ENCODE results near the gene ENOX1.

Gene ENOX1

DNA sequence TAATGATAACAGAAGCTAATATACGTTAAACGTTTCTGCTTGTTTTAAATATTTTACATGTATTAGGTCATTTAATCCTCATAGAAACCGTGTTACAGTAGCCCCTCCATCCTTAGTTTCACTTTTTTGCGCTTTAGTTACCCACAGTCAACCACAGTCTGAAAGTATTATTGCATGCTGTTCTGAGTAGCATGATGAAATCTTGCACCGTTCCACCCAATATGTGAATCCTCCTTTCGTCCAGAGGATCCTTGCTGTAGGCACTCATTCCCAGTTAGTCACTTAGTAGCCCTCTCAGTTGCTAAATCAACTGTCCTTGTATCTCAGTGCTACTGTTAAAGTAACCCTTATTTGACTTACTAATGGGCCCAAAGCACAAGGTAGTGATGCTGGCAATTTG is 257.8 kb downstream of the ENOX1 start:
- no peak for DNase-seq

DNA sequence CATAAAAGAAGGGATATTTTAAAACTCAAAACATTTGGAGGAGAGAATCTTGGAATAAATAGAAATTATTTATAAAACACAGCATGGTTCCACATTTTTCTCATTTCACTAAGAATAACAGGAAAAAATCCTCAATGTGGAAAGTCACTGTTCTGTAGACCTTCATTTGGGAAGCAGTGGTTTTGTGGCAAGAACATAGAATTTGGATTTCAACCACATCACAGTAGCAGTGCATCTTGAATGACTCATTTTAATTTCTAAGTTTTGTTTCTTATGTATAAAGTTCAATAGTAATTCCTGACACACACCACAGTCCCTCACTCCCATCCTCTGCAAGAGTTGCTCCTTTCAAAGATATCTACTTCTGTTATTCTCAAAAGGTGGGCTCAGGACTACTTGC is 264.0 kb downstream of the ENOX1 start:
- no peak for DNase-seq

- no peak for DNase-seq
Observed at GRCh38 chr13:43520351-43520750, 266.4 kb downstream of the ENOX1 start.

DNA sequence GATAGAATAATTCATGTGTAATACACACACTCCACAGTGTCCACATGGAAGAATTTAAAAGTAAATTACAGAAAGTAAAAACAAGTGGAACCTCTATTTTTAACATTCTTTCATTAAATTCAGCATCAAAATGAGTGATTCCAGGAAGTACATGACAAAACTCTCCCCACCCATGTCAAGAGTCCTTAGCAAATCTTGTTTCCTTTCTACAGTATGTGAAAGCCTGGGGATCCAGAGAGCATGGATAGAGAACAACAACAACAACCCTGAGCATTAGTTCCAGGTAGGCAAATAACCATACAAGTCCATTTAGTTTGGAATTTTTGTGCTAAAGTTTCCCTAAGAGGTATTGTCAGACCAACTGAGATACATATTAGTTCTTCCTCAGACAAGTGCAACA is 267.9 kb downstream of the ENOX1 start:
- no peak for DNase-seq

DNA sequence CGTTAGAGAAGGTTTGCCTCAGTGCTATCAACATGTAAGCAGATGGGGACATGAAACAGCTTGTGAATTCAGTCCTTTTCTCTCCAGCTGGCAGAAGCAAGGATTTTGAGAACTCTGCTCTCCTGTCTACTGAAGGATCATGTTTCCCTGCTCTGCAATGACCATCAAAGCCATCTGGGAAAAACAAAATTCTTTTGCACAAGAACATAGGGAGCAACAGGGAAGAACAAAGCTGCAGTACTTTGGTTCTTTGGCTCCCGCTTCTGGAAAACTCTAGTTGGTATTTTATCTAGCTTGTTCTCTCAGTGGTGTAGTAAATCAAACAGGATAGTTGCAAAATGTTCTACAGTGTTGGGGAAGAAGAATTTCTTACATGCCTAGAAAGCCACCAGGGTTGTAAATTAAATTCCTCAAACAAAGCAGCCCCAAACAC is 270.4 kb downstream of the ENOX1 start:
- DNase-seq: no peak

- DNase-seq: no peak
Observed at GRCh38 chr13:43515531-43515930, 271.2 kb downstream of the ENOX1 start.

DNA sequence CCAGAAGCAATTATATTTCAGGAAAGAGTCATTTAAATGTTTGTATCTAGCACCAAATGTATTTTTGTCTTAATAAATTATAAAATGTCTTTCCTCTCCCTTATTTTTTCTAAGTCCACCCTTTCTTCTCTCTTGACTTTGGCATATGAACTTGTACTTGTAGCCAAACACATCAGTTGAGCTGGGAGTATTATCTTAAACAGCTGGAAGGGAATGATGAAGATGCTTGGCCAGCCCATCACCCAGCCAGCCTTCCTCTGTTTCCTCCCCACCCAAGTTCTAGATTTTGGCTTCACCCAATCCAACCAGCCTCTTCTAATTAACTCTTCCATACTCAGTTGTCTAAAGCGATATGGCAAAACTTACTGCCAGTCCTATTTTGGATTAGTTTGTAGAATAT is 272.5 kb downstream of the ENOX1 start:
- DNase-seq: no peak

GRCh38 chr13:43512221-43512620 is 274.6 kb downstream of the ENOX1 start:
- no peak for DNase-seq

GRCh38 chr13:43510956-43511901 is 275.5 kb downstream of the ENOX1 start:
- no peak for DNase-seq

- no peak for DNase-seq
Observed at GRCh38 chr13:43495732-43496131, 291.0 kb downstream of the ENOX1 start.

DNA sequence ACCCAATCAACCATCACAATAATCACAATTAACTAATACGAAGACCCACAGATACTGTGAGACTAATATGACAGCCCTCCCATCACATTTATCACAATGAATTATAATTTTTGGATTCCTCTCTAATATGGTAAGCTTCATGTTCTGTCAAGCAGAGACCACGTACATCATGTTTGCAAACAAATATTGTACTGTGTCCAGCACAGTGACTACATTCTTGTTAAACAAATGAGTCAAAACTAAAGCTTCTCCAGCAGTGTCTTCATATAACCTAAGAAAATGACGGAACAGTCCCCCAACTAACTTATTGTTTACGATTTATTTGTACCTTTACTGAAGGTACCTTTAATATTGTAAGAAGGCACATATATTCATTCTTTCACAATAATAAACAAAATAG is 292.6 kb downstream of the ENOX1 start:
- no peak for DNase-seq

DNA sequence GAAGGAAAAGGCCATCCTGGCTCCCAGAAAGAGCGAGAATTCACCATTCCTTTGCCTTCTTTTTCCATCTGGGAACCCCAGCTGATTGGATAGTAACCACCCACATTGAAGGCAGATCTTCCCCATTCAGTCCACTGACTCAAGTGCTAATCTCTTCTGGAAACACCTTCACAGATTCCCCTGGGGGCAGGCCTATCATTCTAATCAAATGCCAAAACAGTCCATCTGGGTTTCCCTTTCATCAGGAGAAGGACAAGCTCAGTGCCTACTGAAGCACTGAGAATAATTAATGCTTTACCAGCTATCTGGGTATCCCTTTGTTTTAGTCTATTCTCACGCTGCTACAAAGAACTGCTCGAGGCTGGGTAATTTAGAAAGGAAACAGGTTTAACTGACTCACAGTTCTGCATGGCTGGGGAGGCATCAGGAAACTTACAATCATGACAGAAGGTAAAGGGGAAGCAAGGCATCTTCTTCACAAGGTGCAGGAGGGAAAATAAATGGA is 293.2 kb downstream of the ENOX1 start:
- DNase-seq: no peak

DNA sequence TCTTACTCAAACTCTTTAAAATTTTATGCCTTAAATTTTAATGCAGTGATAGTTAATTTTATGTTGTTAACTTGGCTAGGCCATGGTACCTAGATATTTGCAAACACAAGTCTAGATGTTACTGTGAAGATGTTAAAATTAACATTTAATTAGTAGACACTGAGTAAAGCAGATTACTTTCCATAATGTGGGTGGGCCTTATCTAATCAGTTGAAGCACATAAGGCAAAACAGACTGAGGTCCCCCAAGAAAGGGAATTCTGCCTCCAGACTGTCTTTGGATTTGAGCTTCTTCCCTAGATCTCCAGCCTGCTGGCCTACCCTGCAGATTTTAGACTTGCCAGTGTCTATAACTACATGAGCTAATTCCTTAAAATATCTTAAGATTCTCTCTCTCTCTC is 294.0 kb downstream of the ENOX1 start:
- no peak for DNase-seq

GRCh38 chr13:43492311-43492710 is 294.5 kb downstream of the ENOX1 start:
- no peak for DNase-seq

- no peak for DNase-seq
Observed at GRCh38 chr13:43489233-43489632, 297.5 kb downstream of the ENOX1 start.

- no peak for DNase-seq
Observed at GRCh38 chr13:43487885-43488284, 298.9 kb downstream of the ENOX1 start.

DNA sequence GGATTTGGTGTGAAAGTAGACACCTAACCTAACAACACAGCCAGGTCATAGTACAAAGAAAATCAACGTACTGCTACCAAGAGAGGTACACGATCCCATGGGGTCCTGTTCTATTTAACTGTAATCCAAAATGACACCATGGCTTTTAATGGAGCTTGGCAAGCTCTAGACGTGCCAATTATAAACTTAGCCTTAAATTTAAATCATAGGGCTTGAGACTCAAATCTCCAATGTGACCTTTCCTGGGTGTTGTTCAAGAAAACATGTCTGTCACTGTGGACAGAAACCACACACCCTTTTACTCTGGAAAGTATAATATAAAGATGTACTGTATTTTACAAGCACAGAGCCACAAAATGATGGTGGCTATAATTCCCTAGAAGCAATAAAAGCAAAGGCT is 299.3 kb downstream of the ENOX1 start:
- DNase-seq: no peak

GRCh38 chr13:43484432-43485225 is 302.1 kb downstream of the ENOX1 start:
- no peak for DNase-seq

DNA sequence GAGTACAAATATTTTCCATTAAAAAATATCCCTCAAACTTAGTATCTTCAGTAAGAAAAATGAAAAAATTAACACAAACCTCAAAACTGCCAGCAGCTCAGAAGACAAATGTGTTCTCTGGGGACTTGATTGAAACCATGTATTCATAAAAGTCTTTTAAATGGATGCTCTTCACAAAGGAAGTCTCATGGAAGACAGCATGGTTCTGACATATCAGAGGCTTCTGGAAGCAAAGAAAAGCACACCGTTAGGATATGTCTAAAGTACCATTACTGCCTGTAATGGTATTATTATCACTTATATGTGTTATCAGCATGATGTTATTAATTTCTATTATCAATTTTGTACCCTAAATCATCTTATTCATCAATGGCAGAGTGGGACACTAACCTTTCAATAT is 302.8 kb downstream of the ENOX1 start:
- DNase-seq: no peak

- DNase-seq: no peak
Observed at GRCh38 chr13:43482641-43483040, 304.1 kb downstream of the ENOX1 start.

DNA sequence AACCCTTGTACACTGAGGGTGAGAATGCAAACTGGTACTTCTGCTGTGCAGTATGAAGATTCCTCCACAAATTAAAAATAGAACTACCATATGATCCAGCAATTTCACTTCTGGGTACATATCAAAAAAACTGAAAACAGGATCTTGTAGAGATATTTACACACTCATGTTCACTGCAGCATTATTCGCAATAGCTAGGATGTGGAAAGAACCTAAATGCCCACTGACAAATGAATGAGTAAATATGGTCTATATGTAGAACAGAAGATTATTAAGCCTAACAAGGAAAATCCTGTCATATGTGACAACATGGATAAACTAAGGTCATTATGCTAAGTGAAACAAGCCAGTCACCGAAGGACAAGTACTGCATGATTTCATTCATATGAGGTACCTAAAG is 304.7 kb downstream of the ENOX1 start:
- no peak for DNase-seq

GRCh38 chr13:43478902-43479301 is 307.9 kb downstream of the ENOX1 start:
- no peak for DNase-seq

DNA sequence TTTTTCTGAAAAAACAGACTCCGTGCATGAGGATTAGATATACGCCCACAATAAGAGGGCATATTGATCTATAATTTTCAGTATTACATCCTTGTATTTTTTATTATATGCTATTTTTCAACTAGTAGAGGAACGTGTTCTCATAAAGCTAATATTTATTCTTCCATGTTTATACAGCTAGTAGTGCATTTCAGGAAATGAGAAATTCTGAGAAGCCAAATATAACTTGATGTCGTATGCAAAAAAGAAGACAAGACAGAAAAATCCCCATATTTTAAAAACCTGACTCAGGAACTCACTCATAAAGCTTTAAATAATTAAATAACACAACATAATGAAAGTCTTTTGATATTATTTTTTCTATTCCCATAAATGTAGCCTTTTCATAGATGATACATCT is 308.6 kb downstream of the ENOX1 start:
- DNase-seq: no peak

DNA sequence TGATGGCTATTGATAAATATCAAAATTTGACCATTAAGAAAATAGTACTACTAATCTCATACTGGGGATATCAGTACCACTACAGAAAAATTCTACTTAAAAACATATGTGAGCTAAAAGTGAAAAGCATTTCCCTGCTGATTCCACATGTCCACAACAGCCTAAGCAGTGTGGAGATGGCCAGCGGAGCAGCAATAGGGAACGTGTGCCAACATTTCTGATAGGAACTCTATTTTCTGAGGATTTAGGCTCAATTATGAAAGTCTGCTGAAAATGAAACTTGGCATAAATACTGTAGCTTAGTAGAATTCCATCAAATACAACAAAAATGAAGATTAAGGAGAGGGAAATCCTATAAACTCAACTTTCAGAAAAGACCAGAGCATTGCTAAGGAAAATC is 311.6 kb downstream of the ENOX1 start:
- no peak for DNase-seq

Measured in NCI-H1048 (cell line).